Large intestine (tissue), 3 donors: Measurements from ENCODE around the gene KLRB1. TPM values are rescaled to one million over a fixed set of nuclear protein-coding genes. Genes with fewer than 3 reads are reported as not detected.
"Not testable (repeated sequence)": the region's sequence is repeated elsewhere in the genome, so short reads cannot be mapped to it uniquely, and the experiment has no call there.

Source experiments
- DNase-seq, 2 donors: peaks; one replicate each; pipeline versions ENCODE4 v3.0.0 to v3.0.0-alpha.2; 2013
- H3K27ac ChIP-seq: one replicate; pipeline ENCODE4 v1.5.1; 2013; ENCODE audit warnings: low read length
- H3K27me3 ChIP-seq: 2 replicates; pipeline ENCODE4 v1.6.1; 2013; ENCODE audit warnings: low read length; ENCODE audit not compliant: control insufficient read depth, insufficient read depth
- H3K36me3 ChIP-seq: 2 replicates; pipeline ENCODE4 v1.6.1; 2013; ENCODE audit warnings: low read length; ENCODE audit not compliant: control insufficient read depth, insufficient read depth
- H3K4me1 ChIP-seq: one replicate; pipeline ENCODE4 v1.6.1; 2013; ENCODE audit warnings: low read length; ENCODE audit not compliant: control insufficient read depth, insufficient read depth
- H3K4me3 ChIP-seq: one replicate; pipeline ENCODE4 v1.5.1; 2013; ENCODE audit warnings: low read length
- H3K9me3 ChIP-seq: one replicate; pipeline ENCODE4 v1.6.1; 2013; ENCODE audit warnings: mild to moderate bottlenecking, low read depth, low read length, moderate library complexity; ENCODE audit not compliant: control insufficient read depth
- WGBS: methylation state at CpG from one replicate; pipeline ENCODE4 v1.1.5; 2013; ENCODE audit warnings: low lambda C conversion rate; ENCODE audit not compliant: insufficient coverage; 5-methylcytosine and 5-hydroxymethylcytosine counted together
- polyA plus RNA-seq: library from polyadenylated mRNA; unstranded; fragments of 120-200 nt; gene quantifications from one replicate; pipeline ENCODE4 v1.2.1, GENCODE V29; 2013

The KLRB1 gene
- polyA plus RNA-seq, 1 donor, result 7.8 TPM

GRCh38 chr12:9545489-9545888 lies 62.2 kb downstream of the KLRB1 start:
- H3K4me3 ChIP-seq, H3K9me3 ChIP-seq, H3K27me3 ChIP-seq, H3K4me1 ChIP-seq, H3K27ac ChIP-seq, H3K36me3 ChIP-seq, DNase-seq: not testable (repeated sequence)
- WGBS, result no CpG with 5 or more reads among the region's 4 CpGs

Other genes with a start within 250 kb of the KLRB1 start
- gene CLEC2D, start 61.8 kb upstream of the KLRB1 start, polyA plus RNA-seq, result 9.9 TPM
- gene CLECL1, start 125.2 kb upstream of the KLRB1 start, polyA plus RNA-seq, result 0.31 TPM
- gene CD69, start 153.0 kb upstream of the KLRB1 start, polyA plus RNA-seq, result 12.3 TPM
- gene KLRF1, start 219.6 kb upstream of the KLRB1 start, polyA plus RNA-seq, result 1.5 TPM